ENCODE measurements around the gene ERICH2.

ERICH2 gene

GRCh38 chr2:170819680-170820664 lies 49.8 kb downstream of the ERICH2 start:
- H4K5ac ChIP-seq (ENCODE audit: low read length) = no peak overlapping the region
- no peaks in the 10 kb centered on the region for H3K27me3 ChIP-seq (ENCODE audit: insufficient read depth, low read length, poor library complexity)
- no peak overlapping the region for H4K8ac ChIP-seq (ENCODE audit: low read depth, low read length)
- peak; percentile 90 for DNase-seq
- no peak overlapping the region for H3K4me3 ChIP-seq (ENCODE audit: low read length)
- H3K4me1 ChIP-seq (ENCODE audit: control insufficient read depth, low read depth, low read length) = peaks cover 20% of the 10 kb centered on the region
- H2BK15ac ChIP-seq (replicated peaks; ENCODE audit: low read depth) = no peak overlapping the region
- no CpG with 5 or more reads among the region's 45 CpGs for WGBS (ENCODE audit: extremely low coverage, insufficient coverage, low lambda C conversion rate)
- H2BK120ac ChIP-seq (ENCODE audit: low read depth, low read length) = no peak overlapping the region
- no peak overlapping the region for H3K4ac ChIP-seq (ENCODE audit: low read depth, low read length)
- peak overlapping the region; percentile 47 for H3K9ac ChIP-seq (ENCODE audit: low read length)
- peaks cover 5% of the 10 kb centered on the region for H3K79me2 ChIP-seq (ENCODE audit: control insufficient read depth, insufficient read depth, low read length)
- peak overlapping the region; percentile 59 for H3K56ac ChIP-seq (ENCODE audit: low read length)
- H2BK5ac ChIP-seq (ENCODE audit: low read length) = no peak overlapping the region
- no peaks in the 10 kb centered on the region for H3K79me1 ChIP-seq (ENCODE audit: low read length)
- H3K36me3 ChIP-seq (ENCODE audit: control insufficient read depth, insufficient read depth, low read length) = no peaks in the 10 kb centered on the region
- peak overlapping the region; percentile 16 for H3K18ac ChIP-seq (ENCODE audit: low read length)
- no peak overlapping the region for H3K27ac ChIP-seq (ENCODE audit: low read depth, low read length)
- H3K4me2 ChIP-seq (ENCODE audit: low read length) = peak overlapping the region; percentile 36
- H3K23ac ChIP-seq (ENCODE audit: low read length) = peak overlapping the region; percentile 73
- no peak overlapping the region for H2AK5ac ChIP-seq (ENCODE audit: low read length)

GRCh38 chr2:170820757-170821530 lies 50.8 kb downstream of the ERICH2 start:
- Histone ChIP-seq H3K9ac (ENCODE audit: low read length) (peak overlapping the region; percentile 43), H3K4me1 (ENCODE audit: control insufficient read depth, low read depth, low read length) (peaks cover 20% of the 10 kb centered on the region), H2AK5ac (ENCODE audit: low read length) (peak overlapping the region; percentile 41), H3K36me3 (ENCODE audit: control insufficient read depth, insufficient read depth, low read length) (no peaks in the 10 kb centered on the region), H3K27me3 (ENCODE audit: insufficient read depth, low read length, poor library complexity) (no peaks in the 10 kb centered on the region), H2BK5ac (ENCODE audit: low read length) (no peak overlapping the region), H3K4me3 (ENCODE audit: low read length) (no peak overlapping the region), H4K5ac (ENCODE audit: low read length) (no peak overlapping the region), H3K4me2 (ENCODE audit: low read length) (peak overlapping the region; percentile 98), H3K27ac (ENCODE audit: low read depth, low read length) (no peak overlapping the region), H3K56ac (ENCODE audit: low read length) (peak overlapping the region; percentile 89), H3K79me2 (ENCODE audit: control insufficient read depth, insufficient read depth, low read length) (peaks cover 5% of the 10 kb centered on the region), H2BK120ac (ENCODE audit: low read depth, low read length) (no peak overlapping the region), H4K8ac (ENCODE audit: low read depth, low read length) (no peak overlapping the region), H3K18ac (ENCODE audit: low read length) (peak overlapping the region; percentile 42), H3K23ac (ENCODE audit: low read length) (no peak overlapping the region), H3K79me1 (ENCODE audit: low read length) (no peaks in the 10 kb centered on the region), H3K4ac (ENCODE audit: low read depth, low read length) (no peak overlapping the region), H2BK15ac (replicated peaks; ENCODE audit: low read depth) (no peak overlapping the region)
- DNase-seq = peak; percentile 67
- WGBS (ENCODE audit: extremely low coverage, insufficient coverage, low lambda C conversion rate) = no CpG with 5 or more reads among the region's 18 CpGs

DNA sequence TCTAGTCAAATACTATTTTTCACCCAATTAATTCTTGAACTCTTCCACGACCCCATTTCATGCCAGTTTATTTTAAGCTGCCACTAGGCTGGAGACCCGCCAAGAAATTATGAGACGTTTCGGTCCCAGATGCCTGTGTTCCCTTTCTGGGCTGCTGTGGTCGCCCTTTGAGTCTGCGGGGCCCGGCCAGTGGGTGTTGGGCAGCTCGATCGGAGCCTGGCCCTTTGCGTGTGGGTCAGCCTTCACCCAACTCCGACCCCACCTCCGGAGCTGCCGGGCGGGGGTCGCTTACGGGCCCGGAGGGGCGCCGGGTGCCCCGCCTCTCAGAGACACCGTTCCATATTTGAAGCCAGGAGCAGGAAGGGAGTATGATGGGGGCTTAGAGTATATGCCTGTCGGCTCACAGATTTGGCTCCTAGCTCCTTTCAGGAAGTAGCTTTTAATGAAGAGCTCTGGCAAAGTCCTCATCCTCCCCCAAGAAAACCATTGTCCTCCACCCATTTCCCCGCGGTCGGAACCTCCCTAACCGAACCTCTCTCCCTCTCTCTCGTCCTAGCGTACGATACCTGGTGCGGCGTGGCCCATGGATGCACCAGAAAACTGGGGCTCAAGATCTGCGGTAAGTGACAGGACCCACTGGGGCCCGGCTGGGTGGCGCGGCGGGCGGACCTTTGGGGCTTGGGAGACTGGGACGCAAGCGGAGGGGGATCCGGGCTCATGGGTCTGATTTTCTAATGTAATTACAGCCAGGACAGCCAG lies 51.5 kb downstream of the ERICH2 start:
- peak overlapping the region; percentile 41 for H3K4me3 ChIP-seq (ENCODE audit: low read length)
- peaks cover 4% of the 10 kb centered on the region for H3K79me2 ChIP-seq (ENCODE audit: control insufficient read depth, insufficient read depth, low read length)
- H3K18ac ChIP-seq (ENCODE audit: low read length) = peak overlapping the region; percentile 42
- H3K4ac ChIP-seq (ENCODE audit: low read depth, low read length) = no peak overlapping the region
- H3K79me1 ChIP-seq (ENCODE audit: low read length) = no peaks in the 10 kb centered on the region
- H3K4me2 ChIP-seq (ENCODE audit: low read length) = peak overlapping the region; percentile 98
- H2BK15ac ChIP-seq (replicated peaks; ENCODE audit: low read depth) = no peak overlapping the region
- H3K4me1 ChIP-seq (ENCODE audit: control insufficient read depth, low read depth, low read length) = peaks cover 20% of the 10 kb centered on the region
- no peaks in the 10 kb centered on the region for H3K27me3 ChIP-seq (ENCODE audit: insufficient read depth, low read length, poor library complexity)
- H3K36me3 ChIP-seq (ENCODE audit: control insufficient read depth, insufficient read depth, low read length) = no peaks in the 10 kb centered on the region
- H2BK120ac ChIP-seq (ENCODE audit: low read depth, low read length) = no peak overlapping the region
- H4K8ac ChIP-seq (ENCODE audit: low read depth, low read length) = no peak overlapping the region
- H3K9ac ChIP-seq (ENCODE audit: low read length) = peak overlapping the region; percentile 78
- no peak overlapping the region for H2BK5ac ChIP-seq (ENCODE audit: low read length)
- H4K5ac ChIP-seq (ENCODE audit: low read length) = no peak overlapping the region
- WGBS (ENCODE audit: extremely low coverage, insufficient coverage, low lambda C conversion rate) = no CpG with 5 or more reads among the region's 40 CpGs
- DNase-seq = peak; percentile 46
- no peak overlapping the region for H3K27ac ChIP-seq (ENCODE audit: low read depth, low read length)
- peak overlapping the region; percentile 45 for H3K23ac ChIP-seq (ENCODE audit: low read length)
- peak overlapping the region; percentile 89 for H3K56ac ChIP-seq (ENCODE audit: low read length)
- no peak overlapping the region for H2AK5ac ChIP-seq (ENCODE audit: low read length)

GRCh38 chr2:170822290-170823087 lies 52.3 kb downstream of the ERICH2 start:
- Histone ChIP-seq H3K79me2 (ENCODE audit: control insufficient read depth, insufficient read depth, low read length) (peaks cover 4% of the 10 kb centered on the region), H2AK5ac (ENCODE audit: low read length) (no peak overlapping the region), H3K4me2 (ENCODE audit: low read length) (peak overlapping the region; percentile 98), H3K4ac (ENCODE audit: low read depth, low read length) (no peak overlapping the region), H3K23ac (ENCODE audit: low read length) (no peak overlapping the region), H3K79me1 (ENCODE audit: low read length) (no peaks in the 10 kb centered on the region), H3K27ac (ENCODE audit: low read depth, low read length) (no peak overlapping the region), H3K27me3 (ENCODE audit: insufficient read depth, low read length, poor library complexity) (no peaks in the 10 kb centered on the region), H4K8ac (ENCODE audit: low read depth, low read length) (no peak overlapping the region), H2BK120ac (ENCODE audit: low read depth, low read length) (no peak overlapping the region), H2BK15ac (replicated peaks; ENCODE audit: low read depth) (no peak overlapping the region), H3K9ac (ENCODE audit: low read length) (peak overlapping the region; percentile 78), H3K4me1 (ENCODE audit: control insufficient read depth, low read depth, low read length) (peaks cover 20% of the 10 kb centered on the region), H4K5ac (ENCODE audit: low read length) (no peak overlapping the region), H3K18ac (ENCODE audit: low read length) (peak overlapping the region; percentile 65), H3K36me3 (ENCODE audit: control insufficient read depth, insufficient read depth, low read length) (no peaks in the 10 kb centered on the region), H3K4me3 (ENCODE audit: low read length) (no peak overlapping the region), H2BK5ac (ENCODE audit: low read length) (no peak overlapping the region), H3K56ac (ENCODE audit: low read length) (peak overlapping the region; percentile 89)
- WGBS (ENCODE audit: extremely low coverage, insufficient coverage, low lambda C conversion rate) = no CpG with 5 or more reads among the region's 43 CpGs
- peak; percentile 74 for DNase-seq
